ENCODE measurements around the gene DZIP1. TPM values are rescaled to one million over a fixed set of nuclear protein-coding genes. Genes with fewer than 3 reads are reported as not detected.
"Not testable (repeated sequence)": the region's sequence is repeated elsewhere in the genome, so short reads cannot be mapped to it uniquely, and the experiment has no call there.

Gene DZIP1
- polyA plus RNA-seq, 1 donor: 91.6 TPM

- DNase-seq: no peak
Observed at GRCh38 chr13:95603887-95604555, 40.5 kb downstream of the DZIP1 start.

GRCh38 chr13:95601906-95602305 lies 42.6 kb downstream of the DZIP1 start:
- DNase-seq: no peak

DNA sequence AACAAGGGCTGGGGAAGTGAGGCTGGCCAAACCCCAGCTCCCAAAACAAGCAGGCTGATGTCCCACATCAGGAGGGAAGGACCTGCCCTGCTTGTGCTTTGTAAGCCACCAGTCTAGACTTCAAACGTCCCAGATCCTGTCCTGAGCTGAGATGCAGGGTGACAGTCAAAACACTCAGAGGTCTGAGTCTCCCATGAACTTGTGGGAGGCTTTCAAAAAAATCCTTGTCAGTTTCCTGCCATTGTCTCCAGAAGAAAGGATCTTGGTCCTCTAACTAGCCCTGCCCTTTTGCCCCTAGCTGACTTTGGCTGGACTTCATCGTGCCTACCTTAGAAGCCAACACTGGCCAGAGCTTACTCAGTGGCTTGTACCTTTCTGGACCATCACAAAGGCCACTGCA lies 43.3 kb downstream of the DZIP1 start:
- no peak for DNase-seq

- DNase-seq: no peak
Observed at GRCh38 chr13:95596701-95597100, 47.8 kb downstream of the DZIP1 start.

- no peak for DNase-seq
Observed at GRCh38 chr13:95593462-95593861, 51.0 kb downstream of the DZIP1 start.

- no peak for DNase-seq
Observed at GRCh38 chr13:95588721-95589120, 55.8 kb downstream of the DZIP1 start.

DNA sequence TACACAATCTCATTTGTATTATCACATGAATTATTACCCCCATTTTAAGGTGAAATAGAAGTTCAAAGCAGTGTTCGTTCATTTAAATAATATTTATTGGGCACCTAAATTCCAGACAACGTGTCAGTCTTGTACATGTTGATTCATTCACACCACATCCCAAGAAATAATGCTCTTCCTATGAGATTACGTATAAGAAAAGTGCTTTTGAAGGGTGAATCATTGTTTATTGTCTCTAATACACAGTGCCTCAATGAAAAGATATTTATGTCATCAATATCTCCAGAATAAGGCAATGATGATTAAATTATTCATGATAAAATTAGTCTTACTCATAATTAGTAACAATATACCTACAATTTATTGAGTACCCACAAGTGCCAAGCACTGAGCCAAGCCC lies 56.4 kb downstream of the DZIP1 start:
- DNase-seq: no peak

- DNase-seq: no peak
Observed at GRCh38 chr13:95585867-95586266, 58.6 kb downstream of the DZIP1 start.

- DNase-seq: no peak
Observed at GRCh38 chr13:95579303-95579702, 65.2 kb downstream of the DZIP1 start.

DNA sequence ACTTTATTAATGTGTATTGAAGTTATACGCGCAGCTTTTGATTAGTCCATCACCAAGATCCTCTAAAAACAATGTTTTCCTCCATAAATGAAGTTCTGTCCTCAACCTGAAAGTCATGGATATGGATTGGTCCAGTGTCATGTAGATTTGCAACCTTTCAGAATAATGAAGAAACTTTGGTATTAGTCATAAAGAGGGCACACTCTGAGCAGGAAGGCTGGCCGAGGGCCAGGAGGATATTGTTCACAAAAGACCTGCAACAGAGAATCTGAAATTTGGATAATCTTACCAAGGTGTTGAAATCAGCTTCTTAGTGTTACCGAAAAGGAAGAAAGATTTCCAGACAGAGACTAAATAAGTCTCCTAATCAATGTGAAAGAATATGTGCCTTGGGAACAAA lies 71.3 kb downstream of the DZIP1 start:
- DNase-seq: no peak

- no peak for DNase-seq
Observed at GRCh38 chr13:95571941-95572340, 72.6 kb downstream of the DZIP1 start.

DNA sequence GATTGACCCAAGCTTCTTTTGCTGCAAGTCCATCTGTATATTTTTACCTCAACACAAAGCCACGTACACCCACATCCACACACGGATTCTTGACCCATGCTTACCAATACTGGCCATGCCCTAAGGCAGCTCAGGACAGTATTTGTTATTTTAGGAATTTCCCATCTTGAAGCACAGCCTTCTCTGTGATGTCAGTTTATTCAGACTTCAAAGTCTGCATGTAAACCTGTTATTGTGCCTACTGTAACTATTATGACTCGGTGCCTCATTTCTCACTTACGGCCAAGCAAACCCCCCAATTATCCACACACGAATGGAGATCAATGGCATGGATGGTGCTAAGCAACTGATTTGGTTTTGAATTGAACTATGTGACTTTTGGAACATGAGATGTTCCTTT lies 74.5 kb downstream of the DZIP1 start:
- no peak for DNase-seq

- DNase-seq: no peak
Observed at GRCh38 chr13:95568131-95568530, 76.4 kb downstream of the DZIP1 start.

- not testable (repeated sequence) for DNase-seq
Observed at GRCh38 chr13:95565758-95566157, 78.7 kb downstream of the DZIP1 start.

GRCh38 chr13:95564733-95565291 lies 79.7 kb downstream of the DZIP1 start:
- no peak for DNase-seq

GRCh38 chr13:95564091-95564490 lies 80.4 kb downstream of the DZIP1 start:
- DNase-seq: no peak

DNA sequence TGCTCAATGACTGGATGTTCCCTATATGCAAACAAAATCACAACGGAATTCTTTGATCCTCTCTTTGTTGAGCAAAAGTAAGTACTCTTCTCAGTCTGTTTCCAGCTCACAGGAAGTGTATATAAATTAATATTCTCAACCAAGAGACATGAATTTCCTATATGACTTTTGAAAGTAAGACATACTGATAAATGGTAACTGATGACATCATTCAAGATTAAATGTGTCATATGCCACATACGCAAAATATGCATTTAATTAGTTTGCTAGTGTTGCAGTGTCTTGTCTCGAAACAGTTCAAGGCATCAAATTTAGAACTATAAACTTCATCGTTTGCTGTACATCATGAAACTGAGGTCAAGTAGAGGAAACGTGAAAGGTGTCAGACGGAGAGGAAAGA lies 84.1 kb downstream of the DZIP1 start:
- DNase-seq: no peak

DNA sequence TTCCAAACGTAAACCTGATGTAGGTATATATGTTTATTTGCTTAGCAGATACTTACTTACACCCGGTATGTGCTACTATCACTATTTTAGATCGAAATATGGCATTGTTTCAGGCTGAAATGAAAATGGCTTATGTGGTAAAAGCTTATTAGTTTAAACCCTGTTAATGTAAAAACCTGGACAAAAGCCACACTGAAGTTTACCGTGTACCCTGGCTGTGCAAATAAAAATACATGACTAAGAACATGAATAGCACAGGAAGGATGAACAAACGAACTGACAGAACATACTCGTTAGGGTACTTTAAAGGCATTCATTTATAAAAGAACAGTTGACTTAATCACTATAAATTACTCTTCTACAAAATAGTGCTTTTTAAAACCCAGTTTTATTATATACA lies 85.4 kb downstream of the DZIP1 start:
- no peak for DNase-seq

- DNase-seq: no peak
Observed at GRCh38 chr13:95557013-95557412, 87.5 kb downstream of the DZIP1 start.

DNA sequence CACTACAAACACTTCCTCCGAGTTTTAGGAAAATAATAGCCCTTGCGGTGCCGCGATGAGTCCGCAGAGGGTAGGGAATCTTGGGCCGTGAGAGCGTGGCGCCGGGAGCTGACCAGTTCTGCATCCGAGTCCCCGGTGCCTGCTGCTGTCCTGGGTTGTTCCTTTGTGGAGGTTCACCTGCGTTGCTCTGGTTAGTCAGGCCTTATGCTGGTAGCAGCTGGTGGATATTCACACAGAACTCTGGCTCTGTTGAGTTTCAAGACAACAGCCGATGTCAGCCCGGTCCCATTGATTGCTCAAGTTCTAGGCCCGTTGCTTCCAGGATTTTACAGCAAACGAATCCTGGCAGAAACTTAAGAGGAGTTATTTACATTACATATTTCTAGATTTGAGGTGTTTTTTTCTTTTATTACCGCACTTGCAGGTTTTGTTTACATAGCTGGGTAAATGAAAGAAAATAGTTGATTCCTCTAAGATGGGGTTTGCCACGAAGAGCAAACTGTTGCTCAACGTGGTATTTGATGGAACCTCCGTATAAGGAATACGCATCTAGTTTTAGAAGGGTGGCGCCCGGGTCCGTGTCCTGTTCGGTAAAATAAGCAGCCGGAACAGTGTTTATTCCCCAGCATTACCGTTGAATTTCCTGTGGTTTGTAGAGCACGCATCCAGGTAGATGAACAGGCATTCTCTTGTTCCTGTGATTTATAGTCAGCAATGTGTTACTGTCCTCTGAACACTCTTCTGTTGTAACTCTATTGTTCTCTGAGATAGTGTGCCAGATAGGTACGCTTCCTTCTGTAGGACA lies 90.7 kb downstream of the DZIP1 start:
- no peak for DNase-seq

DNA sequence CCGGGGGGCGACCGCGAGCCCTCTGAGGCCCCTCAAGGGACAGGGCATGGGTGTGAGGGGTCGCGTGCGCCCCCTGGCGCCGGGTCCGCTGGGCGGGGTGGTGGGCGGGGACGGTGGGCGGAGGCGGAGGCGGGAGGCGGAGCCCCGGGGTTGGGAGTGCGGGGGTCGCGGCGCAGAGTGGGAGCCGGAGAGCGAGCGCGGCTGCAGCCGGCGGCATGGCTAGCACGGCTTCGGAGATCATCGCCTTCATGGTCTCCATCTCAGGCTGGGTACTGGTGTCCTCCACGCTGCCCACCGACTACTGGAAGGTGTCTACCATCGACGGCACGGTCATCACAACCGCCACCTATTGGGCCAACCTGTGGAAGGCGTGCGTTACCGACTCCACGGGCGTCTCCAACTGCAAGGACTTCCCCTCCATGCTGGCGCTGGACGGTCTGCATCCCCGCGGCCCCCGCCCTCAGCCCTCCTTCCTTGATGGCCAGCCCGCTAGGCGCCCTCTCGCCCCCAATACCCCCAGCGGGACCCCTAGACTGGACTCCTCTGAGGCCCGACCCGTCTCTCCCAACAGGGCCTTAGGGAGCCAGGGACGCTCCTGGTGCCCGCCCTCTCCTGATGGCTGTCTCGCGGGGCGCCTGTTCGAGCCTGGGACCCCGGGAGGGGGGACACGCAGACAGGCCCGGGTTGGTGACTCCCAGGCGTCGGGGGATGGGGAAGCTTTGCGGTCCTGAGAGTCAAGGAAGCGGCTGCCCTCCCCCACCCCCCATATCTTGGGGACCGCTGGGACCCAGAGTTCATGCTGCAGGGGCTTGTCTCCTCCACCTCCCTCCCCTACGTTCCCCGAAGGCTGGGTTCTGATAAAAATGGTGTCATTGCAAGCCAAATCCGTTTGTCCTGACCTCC lies 91.7 kb downstream of the DZIP1 start, which contains the start of gene CLDN10:
Gene CLDN10, plus strand, starts transcription at position 182 of the 903 bp plus-strand sequence. Its CDS starts 34 bp downstream, at position 216.
- peak; percentile 53 for DNase-seq

GRCh38 chr13:95552208-95552538 lies 92.3 kb downstream of the DZIP1 start:
- DNase-seq: no peak

All from left kidney (tissue), 2 donors.